Tibial nerve (tissue), 4 donors: Measurements from ENCODE around the gene CDH4.

Experiments used
- CTCF ChIP-seq, 5 experiments: fragments of 200-600 bp in 3 of 5; fragments of 450-650 bp in 2 of 5; sonication (generic) in 3 of 5; IDR thresholded peaks; one replicate each; pipeline ENCODE4 v1.5.1; 2016 to 2019; ENCODE audit warnings: antibody characterized with exemption in 5 of 5, mild to moderate bottlenecking in 3 of 5, moderate library complexity in 2 of 5
- EP300 ChIP-seq, 2 donors: sonication (generic); formaldehyde crosslinking; IDR thresholded peaks; one replicate each; pipeline ENCODE4 v1.6.1; 2017; ENCODE audit warnings: antibody characterized with exemption in 2 of 2, mild to moderate bottlenecking in 1 of 2
- POLR2A ChIP-seq, 2 donors: fragments of 450-650 bp; IDR thresholded peaks; one replicate each; pipeline ENCODE4 v1.6.1; 2017; ENCODE audit warnings: antibody characterized with exemption in 2 of 2, mild to moderate bottlenecking in 2 of 2, moderate library complexity in 2 of 2

GRCh38 chr20:61280217-61280980 lies 28.3 kb downstream of the CDH4 start:
- TF ChIP-seq CTCF (IDR thresholded peaks at IDR 0.05), result no peak
- no peak for TF ChIP-seq POLR2A (IDR thresholded peaks at IDR 0.05)
- TF ChIP-seq EP300 (IDR thresholded peaks at IDR 0.05), result no peak
